ENCODE measurements around the gene CCDC92.

The CCDC92 gene

GRCh38 chr12:123972457-123973401 lies at the start of gene CCDC92, which contains the start of gene ZNF664:
CCDC92 (minus strand) TSS chr12:123972831; CDS start chr12:123944305, 28,526 bp downstream.
ZNF664 (plus strand) TSS chr12:123973215; CDS start chr12:124012145, 38,930 bp downstream.
- peak; percentile 95 for DNase-seq

- DNase-seq: no peak
These were observed 49.5 kb upstream of the CCDC92 start for GRCh38 chr12:124022161-124022560.

- no peak for DNase-seq
These were observed 48.4 kb upstream of the CCDC92 start for GRCh38 chr12:124021007-124021406.

- DNase-seq: no peak
These were observed 47.9 kb upstream of the CCDC92 start for GRCh38 chr12:124020514-124020949.

- DNase-seq: no peak
These were observed 46.5 kb upstream of the CCDC92 start for GRCh38 chr12:124019115-124019514.

- DNase-seq: no peak
These were observed 45.9 kb upstream of the CCDC92 start for GRCh38 chr12:124018539-124018938.

- no peak for DNase-seq
These were observed 44.4 kb upstream of the CCDC92 start for GRCh38 chr12:124017064-124017463.

- no peak for DNase-seq
These were observed 43.1 kb upstream of the CCDC92 start for GRCh38 chr12:124015494-124016461.

GRCh38 chr12:124013073-124013472 lies 40.4 kb upstream of the CCDC92 start:
- no peak for DNase-seq

- DNase-seq: no peak
These were observed 38.9 kb upstream of the CCDC92 start for GRCh38 chr12:124011435-124012115.

GRCh38 chr12:124010687-124011086 lies 38.1 kb upstream of the CCDC92 start:
- DNase-seq: no peak

GRCh38 chr12:124009781-124010180 lies 37.1 kb upstream of the CCDC92 start:
- no peak for DNase-seq

- DNase-seq: no peak
These were observed 36.0 kb upstream of the CCDC92 start for GRCh38 chr12:124008595-124008994.

GRCh38 chr12:124007826-124008570 lies 35.4 kb upstream of the CCDC92 start:
- no peak for DNase-seq

- DNase-seq: no peak
These were observed 34.4 kb upstream of the CCDC92 start for GRCh38 chr12:124006846-124007713.

- no peak for DNase-seq
These were observed 33.6 kb upstream of the CCDC92 start for GRCh38 chr12:124006085-124006845.

- DNase-seq: no peak
These were observed 31.7 kb upstream of the CCDC92 start for GRCh38 chr12:124004233-124004875.

- DNase-seq: no peak
These were observed 30.0 kb upstream of the CCDC92 start for GRCh38 chr12:124002654-124003053.

- no peak for DNase-seq
These were observed 29.5 kb upstream of the CCDC92 start for GRCh38 chr12:124002021-124002644.

Measured in right hindlimb (tissue), 1 donor.